Measurements from ENCODE around the gene MATR3. TPM values are rescaled to one million over a fixed set of nuclear protein-coding genes. Genes with fewer than 3 reads are reported as not detected.

The MATR3 gene
- total RNA-seq, 1 experiment from 2014 or later = 139 TPM

DNA sequence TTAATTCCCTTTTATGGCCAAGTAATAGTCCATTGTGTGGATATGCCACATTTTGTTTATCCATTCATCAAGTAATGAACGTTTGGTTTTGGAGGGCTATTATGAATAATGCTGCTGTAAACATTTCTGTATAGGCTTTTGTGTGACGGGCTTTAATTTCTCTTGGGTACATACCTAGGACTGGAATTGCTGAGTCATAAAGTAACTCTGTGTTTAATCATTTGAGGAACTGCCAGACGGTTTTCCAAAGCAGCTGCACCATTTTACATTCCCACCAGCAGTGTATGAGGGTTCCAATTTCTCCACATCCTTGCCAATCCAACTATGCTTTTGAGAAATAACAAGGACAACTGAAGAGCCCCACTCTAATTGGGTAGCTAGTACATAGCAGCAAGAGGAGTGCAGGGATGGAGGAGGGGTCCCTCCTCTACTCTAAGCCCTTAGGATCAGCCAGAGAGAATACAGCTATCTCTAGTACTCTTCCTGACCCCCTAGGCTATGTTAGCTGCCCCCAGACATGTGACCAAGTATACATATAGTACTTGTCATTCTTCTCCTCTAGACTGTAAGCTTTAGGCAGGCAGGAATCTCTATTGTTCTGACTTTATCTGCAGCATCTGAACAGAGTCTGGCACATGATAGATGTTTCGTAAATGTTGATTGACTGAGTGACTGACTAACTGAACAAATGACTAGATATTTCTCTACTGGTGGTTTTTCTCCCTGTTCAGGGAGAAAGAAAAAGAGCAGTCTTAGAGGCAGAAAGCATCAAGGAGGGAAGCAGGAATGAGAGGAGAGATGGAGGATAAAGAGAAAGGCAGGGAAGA lies 22.1 kb upstream of the MATR3 start:
- no peaks in the 10 kb centered on the region for H3K9me3 ChIP-seq (ENCODE audit: low read length)
- no peaks in the 10 kb centered on the region for H3K9me2 ChIP-seq (replicated peaks; ENCODE audit: low read length)
- no TSS peak for BruUV-seq (replicated peaks)
- peak; percentile 12 for ATAC-seq
- H4K20me1 ChIP-seq (ENCODE audit: low read length) = peaks cover 12% of the 10 kb centered on the region
- H3K36me3 ChIP-seq (ENCODE audit: low read depth, low read length) = peaks cover 7% of the 10 kb centered on the region; the same call in 1 of the 2 replicates
- peak overlapping the region; percentile 41 for H3K27ac ChIP-seq (ENCODE audit: low read length)
- H3K79me2 ChIP-seq (ENCODE audit: low read length) = peaks cover 29% of the 10 kb centered on the region
- CTCF ChIA-PET = no interaction called here
- H3K4me2 ChIP-seq (ENCODE audit: low read length) = peak overlapping the region; percentile 44; the same call in 1 of the 2 replicates
- POLR2A ChIA-PET (ENCODE audit: unreplicated experiment) = interaction anchor here (0.7 kb wide), 1 partner anchor 1440 kb away, joined by 3 read pairs; no protein-coding TSS in a partner anchor
- H3F3A ChIP-seq (ENCODE audit: low read length, unreplicated experiment) = no peaks in the 10 kb centered on the region
- H3K4me1 ChIP-seq (ENCODE audit: insufficient read depth, low read length) = peaks cover 30% of the 10 kb centered on the region
- TF ChIP-seq EZH2 (IDR thresholded peaks at IDR 0.05; ENCODE audit: low read length, unreplicated experiment) (no peak), EZH2phosphoT487 (IDR thresholded peaks at IDR 0.05; ENCODE audit: borderline replicate concordance, low read length) (no peak)
- TF ChIP-seq, protein P1, sequence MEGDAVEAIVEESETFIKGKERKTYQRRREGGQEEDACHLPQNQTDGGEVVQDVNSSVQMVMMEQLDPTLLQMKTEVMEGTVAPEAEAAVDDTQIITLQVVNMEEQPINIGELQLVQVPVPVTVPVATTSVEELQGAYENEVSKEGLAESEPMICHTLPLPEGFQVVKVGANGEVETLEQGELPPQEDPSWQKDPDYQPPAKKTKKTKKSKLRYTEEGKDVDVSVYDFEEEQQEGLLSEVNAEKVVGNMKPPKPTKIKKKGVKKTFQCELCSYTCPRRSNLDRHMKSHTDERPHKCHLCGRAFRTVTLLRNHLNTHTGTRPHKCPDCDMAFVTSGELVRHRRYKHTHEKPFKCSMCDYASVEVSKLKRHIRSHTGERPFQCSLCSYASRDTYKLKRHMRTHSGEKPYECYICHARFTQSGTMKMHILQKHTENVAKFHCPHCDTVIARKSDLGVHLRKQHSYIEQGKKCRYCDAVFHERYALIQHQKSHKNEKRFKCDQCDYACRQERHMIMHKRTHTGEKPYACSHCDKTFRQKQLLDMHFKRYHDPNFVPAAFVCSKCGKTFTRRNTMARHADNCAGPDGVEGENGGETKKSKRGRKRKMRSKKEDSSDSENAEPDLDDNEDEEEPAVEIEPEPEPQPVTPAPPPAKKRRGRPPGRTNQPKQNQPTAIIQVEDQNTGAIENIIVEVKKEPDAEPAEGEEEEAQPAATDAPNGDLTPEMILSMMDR (conservative IDR thresholded peaks at IDR 0.05; ENCODE audit: low read depth, low read length) = no peak
- no peaks in the 10 kb centered on the region for H3K27me3 ChIP-seq (ENCODE audit: low read length)
- no peak overlapping the region for H3K4me3 ChIP-seq (ENCODE audit: low read length)
- DNase-seq = peak; percentile 72
- intact Hi-C loops (cut with micrococcal nuclease) = no loop called here
- no peak overlapping the region for H3K9ac ChIP-seq (ENCODE audit: low read length)
- H2AFZ ChIP-seq (ENCODE audit: low read length) = 0 out of 2 replicates have a peak overlapping the region, but pooled peaks have one; percentile 42

DNA sequence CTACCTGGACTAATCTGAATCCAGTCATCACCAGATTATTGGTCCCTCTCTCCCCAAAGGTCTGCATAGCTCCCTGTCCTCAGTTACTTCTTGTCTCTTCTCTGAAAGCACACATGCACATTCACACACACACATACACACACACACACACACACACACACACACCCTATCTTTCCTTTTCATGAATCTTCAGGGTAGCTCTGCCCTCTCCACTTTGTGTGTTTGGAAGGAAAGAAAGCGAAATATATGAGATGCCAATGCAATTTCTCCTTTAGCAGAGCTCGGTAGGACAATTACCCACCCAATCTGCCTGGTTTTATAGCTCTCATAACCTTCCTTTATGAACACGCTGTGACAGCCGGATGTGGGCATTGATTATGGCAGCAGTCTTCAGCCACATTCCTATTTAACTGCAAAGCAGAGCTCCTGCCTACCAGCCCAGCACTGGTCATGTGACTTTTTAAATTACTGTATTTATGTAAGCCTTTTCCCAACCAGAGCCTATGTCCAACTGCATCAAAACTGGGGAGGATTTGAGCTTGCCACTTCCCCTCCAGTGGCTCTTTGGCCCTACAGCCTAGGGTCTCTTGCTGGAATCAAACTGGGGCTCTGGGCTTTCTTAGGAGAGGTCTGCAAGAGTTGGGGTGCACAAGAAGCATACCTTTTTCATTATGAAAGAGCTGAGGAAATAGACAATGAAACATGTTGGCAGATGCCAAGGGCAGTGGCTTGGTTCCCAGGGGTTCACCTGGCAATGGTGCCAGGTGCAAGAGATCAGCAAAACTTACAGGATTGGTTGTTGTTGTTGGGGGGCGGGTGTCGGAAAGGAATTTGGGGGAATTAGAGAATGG lies 20.8 kb upstream of the MATR3 start:
- intact Hi-C loops (cut with micrococcal nuclease) = no loop called here
- CTCF ChIA-PET = no interaction called here
- H3K4me1 ChIP-seq (ENCODE audit: insufficient read depth, low read length) = peaks cover 43% of the 10 kb centered on the region
- H3K79me2 ChIP-seq (ENCODE audit: low read length) = peaks cover 42% of the 10 kb centered on the region
- TF ChIP-seq EZH2 (IDR thresholded peaks at IDR 0.05; ENCODE audit: low read length, unreplicated experiment) = no peak
- TF ChIP-seq EZH2phosphoT487 (IDR thresholded peaks at IDR 0.05; ENCODE audit: borderline replicate concordance, low read length) = no peak
- TF ChIP-seq, protein P1 (conservative IDR thresholded peaks at IDR 0.05; ENCODE audit: low read depth, low read length) = no peak
- no peaks in the 10 kb centered on the region for H3K27me3 ChIP-seq (ENCODE audit: low read length)
- peaks cover 23% of the 10 kb centered on the region for H4K20me1 ChIP-seq (ENCODE audit: low read length)
- no TSS peak for BruUV-seq (replicated peaks)
- no peaks in the 10 kb centered on the region for H3K9me3 ChIP-seq (ENCODE audit: low read length)
- POLR2A ChIA-PET (ENCODE audit: unreplicated experiment) = no interaction called here
- no peak overlapping the region for H3K9ac ChIP-seq (ENCODE audit: low read length)
- H3K4me2 ChIP-seq (ENCODE audit: low read length) = peak overlapping the region; percentile 100
- ATAC-seq (no peak), DNase-seq (no peak)
- H3K27ac ChIP-seq (ENCODE audit: low read length) = 0 out of 2 replicates have a peak overlapping the region, but pooled peaks have one; percentile 9
- no peak overlapping the region for H3K4me3 ChIP-seq (ENCODE audit: low read length)
- H3K9me2 ChIP-seq (replicated peaks; ENCODE audit: low read length) = no peaks in the 10 kb centered on the region
- H3F3A ChIP-seq (ENCODE audit: low read length, unreplicated experiment) = no peaks in the 10 kb centered on the region
- H2AFZ ChIP-seq (ENCODE audit: low read length) = no peak overlapping the region
- peaks cover 19% of the 10 kb centered on the region; the same call in 1 of the 2 replicates for H3K36me3 ChIP-seq (ENCODE audit: low read depth, low read length)

All from PC-3 (cell line).